GM18505 (cell line): ENCODE measurements around the gene EVC2.
"Not testable (repeated sequence)": the region's sequence is repeated elsewhere in the genome, so short reads cannot be mapped to it uniquely, and the experiment has no call there.

Experiments
- ATAC-seq: cut with Tn5 transposase; IDR thresholded peaks from one replicate; pipeline ENCODE4 v1.9.1; 2021; ENCODE audit not compliant: unreplicated experiment
- POLR2A ChIP-seq: IDR thresholded peaks from 4 replicates; pipeline ENCODE4 v1.6.1; 2011; ENCODE audit warnings: borderline replicate concordance; ENCODE audit not compliant: insufficient read depth, insufficient read length; ENCODE audit errors: extremely low read depth

The EVC2 gene

GRCh38 chr4:5609306-5610007 is 98.9 kb downstream of the EVC2 start:
- TF ChIP-seq POLR2A = no peak
- no peak for ATAC-seq

- not testable (repeated sequence) for ATAC-seq
Observed at GRCh38 chr4:5593828-5594227, 114.5 kb downstream of the EVC2 start.

GRCh38 chr4:5592272-5592671 is 116.1 kb downstream of the EVC2 start:
- no peak for TF ChIP-seq POLR2A
- ATAC-seq = no peak

GRCh38 chr4:5589495-5589894 is 118.9 kb downstream of the EVC2 start:
- no peak for ATAC-seq

GRCh38 chr4:5588046-5588445 is 120.3 kb downstream of the EVC2 start:
- no peak for ATAC-seq

More at GRCh38 chr4:5589495-5589894, 118.9 kb downstream of the EVC2 start:
- TF ChIP-seq POLR2A = no peak

GRCh38 chr4:5575941-5576340 is 132.4 kb downstream of the EVC2 start:
- no peak for TF ChIP-seq POLR2A
- no peak for ATAC-seq

More at GRCh38 chr4:5588046-5588445, 120.3 kb downstream of the EVC2 start:
- TF ChIP-seq POLR2A = no peak

GRCh38 chr4:5574386-5574785 is 134.0 kb downstream of the EVC2 start:
- no peak for ATAC-seq

GRCh38 chr4:5573965-5574364 is 134.4 kb downstream of the EVC2 start:
- no peak for TF ChIP-seq POLR2A
- no peak for ATAC-seq

More at GRCh38 chr4:5574386-5574785, 134.0 kb downstream of the EVC2 start:
- TF ChIP-seq POLR2A = no peak

- ATAC-seq = no peak
- no peak for TF ChIP-seq POLR2A
Observed at GRCh38 chr4:5572751-5573150, 135.6 kb downstream of the EVC2 start.

GRCh38 chr4:5572114-5572513 is 136.2 kb downstream of the EVC2 start:
- TF ChIP-seq POLR2A = no peak
- no peak for ATAC-seq

- no peak for ATAC-seq
Observed at GRCh38 chr4:5571646-5572045, 136.7 kb downstream of the EVC2 start.

GRCh38 chr4:5569451-5569850 is 138.9 kb downstream of the EVC2 start:
- no peak for TF ChIP-seq POLR2A
- ATAC-seq = no peak

More at GRCh38 chr4:5571646-5572045, 136.7 kb downstream of the EVC2 start:
- TF ChIP-seq POLR2A = no peak

GRCh38 chr4:5568931-5569330 is 139.4 kb downstream of the EVC2 start:
- ATAC-seq = no peak
- TF ChIP-seq POLR2A = no peak

GRCh38 chr4:5568336-5568735 is 140.0 kb downstream of the EVC2 start:
- TF ChIP-seq POLR2A = no peak
- no peak for ATAC-seq

- ATAC-seq = no peak
- no peak for TF ChIP-seq POLR2A
Observed at GRCh38 chr4:5566991-5567390, 141.4 kb downstream of the EVC2 start.
